ENCODE results near the gene LINGO1.

DNA sequence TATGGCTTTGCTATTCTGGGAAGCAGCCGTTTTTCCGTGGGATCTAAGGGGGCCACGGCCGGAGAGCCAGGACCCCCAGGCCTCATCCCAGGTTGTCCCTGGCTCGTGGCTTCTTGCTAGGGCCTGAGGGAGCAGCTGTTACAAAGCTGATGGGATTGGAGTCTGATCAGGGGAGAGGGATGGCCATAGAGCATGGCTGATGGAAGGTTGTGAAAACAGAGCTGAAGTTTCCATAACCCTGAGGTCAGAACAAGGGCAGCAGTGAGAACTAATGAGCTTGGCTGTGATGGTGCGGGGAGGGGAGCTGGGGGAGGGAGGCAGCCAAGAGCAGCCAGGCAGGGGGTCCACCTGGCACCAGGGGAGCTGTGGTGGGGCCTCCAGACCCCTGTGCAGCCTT lies 63.0 kb downstream of the LINGO1 start:
- TF ChIP-seq, protein P1, sequence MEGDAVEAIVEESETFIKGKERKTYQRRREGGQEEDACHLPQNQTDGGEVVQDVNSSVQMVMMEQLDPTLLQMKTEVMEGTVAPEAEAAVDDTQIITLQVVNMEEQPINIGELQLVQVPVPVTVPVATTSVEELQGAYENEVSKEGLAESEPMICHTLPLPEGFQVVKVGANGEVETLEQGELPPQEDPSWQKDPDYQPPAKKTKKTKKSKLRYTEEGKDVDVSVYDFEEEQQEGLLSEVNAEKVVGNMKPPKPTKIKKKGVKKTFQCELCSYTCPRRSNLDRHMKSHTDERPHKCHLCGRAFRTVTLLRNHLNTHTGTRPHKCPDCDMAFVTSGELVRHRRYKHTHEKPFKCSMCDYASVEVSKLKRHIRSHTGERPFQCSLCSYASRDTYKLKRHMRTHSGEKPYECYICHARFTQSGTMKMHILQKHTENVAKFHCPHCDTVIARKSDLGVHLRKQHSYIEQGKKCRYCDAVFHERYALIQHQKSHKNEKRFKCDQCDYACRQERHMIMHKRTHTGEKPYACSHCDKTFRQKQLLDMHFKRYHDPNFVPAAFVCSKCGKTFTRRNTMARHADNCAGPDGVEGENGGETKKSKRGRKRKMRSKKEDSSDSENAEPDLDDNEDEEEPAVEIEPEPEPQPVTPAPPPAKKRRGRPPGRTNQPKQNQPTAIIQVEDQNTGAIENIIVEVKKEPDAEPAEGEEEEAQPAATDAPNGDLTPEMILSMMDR (IDR thresholded peaks at IDR 0.05): no peak
- no peak for TF ChIP-seq POLR2A (IDR thresholded peaks at IDR 0.05)
